HL-60 (cell line): ENCODE data around the gene GALNT9.

ENCODE experiments used
- DNase-seq, 2 experiments: peaks; one replicate each; pipeline ENCODE4 v3.0.0-alpha.2; 2010 to 2020; ENCODE audit warnings: low read depth in 1 of 2, low spot score in 1 of 2
- H3K27ac ChIP-seq: fragments of 250-450 bp; sonication (Bioruptor Pico); replicated peaks from 2 replicates; pipeline ENCODE4 v1.5.1; 2020; ENCODE audit warnings: mild to moderate bottlenecking, moderate library complexity
- H3K27me3 ChIP-seq: fragments of 250-450 bp; sonication (Bioruptor Pico); 2 replicates; pipeline ENCODE4 v1.5.1; 2021; ENCODE audit warnings: mild to moderate bottlenecking, moderate library complexity; ENCODE audit not compliant: insufficient read depth, poor library complexity, severe bottlenecking
- H3K4me3 ChIP-seq: replicated peaks from 2 replicates; pipeline ENCODE4 v1.5.1; 2011; ENCODE audit warnings: mild to moderate bottlenecking, control low read depth, low read length; ENCODE audit not compliant: insufficient read depth
- CTCF ChIP-seq: IDR thresholded peaks from one replicate; pipeline ENCODE4 v1.5.1; 2011; ENCODE audit warnings: low read length, control low read depth, inconsistent platforms; ENCODE audit not compliant: insufficient read depth
- GABPA ChIP-seq: IDR thresholded peaks from 2 replicates; pipeline ENCODE4 v1.6.1; 2012; ENCODE audit warnings: low read depth
- POLR2AphosphoS5 ChIP-seq: IDR thresholded peaks from 2 replicates; pipeline ENCODE4 v1.6.1; 2012; ENCODE audit warnings: low read depth
- REST ChIP-seq: IDR thresholded peaks from 2 replicates; pipeline ENCODE4 v1.6.1; 2012; ENCODE audit warnings: low read depth; ENCODE audit not compliant: insufficient replicate concordance
- SPI1 ChIP-seq: IDR thresholded peaks from 2 replicates; pipeline ENCODE4 v1.6.1; 2012; ENCODE audit warnings: low read depth, mild to moderate bottlenecking, borderline replicate concordance

Gene GALNT9

GRCh38 chr12:132238884-132239283, 90.5 kb downstream of the GALNT9 start:
- Histone ChIP-seq H3K4me3 (no peak overlapping the region), H3K27ac (no peak overlapping the region), H3K27me3 (no peaks in the 10 kb centered on the region)
- no peak for DNase-seq
- no peak for TF ChIP-seq GABPA
- TF ChIP-seq POLR2AphosphoS5 = no peak
- no peak for TF ChIP-seq CTCF

- Histone ChIP-seq H3K4me3 (no peak overlapping the region), H3K27ac (no peak overlapping the region), H3K27me3 (no peaks in the 10 kb centered on the region)
- DNase-seq = no peak
- no peak for TF ChIP-seq POLR2AphosphoS5
- no peak for TF ChIP-seq GABPA
- TF ChIP-seq CTCF = no peak
- TF ChIP-seq SPI1 = no peak
- TF ChIP-seq REST = no peak
Observed at GRCh38 chr12:132238488-132238854, 90.9 kb downstream of the GALNT9 start.

GRCh38 chr12:132237772-132238487, 91.5 kb downstream of the GALNT9 start:
- H3K4me3 ChIP-seq = no peak overlapping the region
- H3K27me3 ChIP-seq = no peaks in the 10 kb centered on the region
- H3K27ac ChIP-seq = no peak overlapping the region
- no peak for DNase-seq
- TF ChIP-seq CTCF = no peak
- no peak for TF ChIP-seq REST
- TF ChIP-seq POLR2AphosphoS5 = no peak
- TF ChIP-seq GABPA = no peak
- no peak for TF ChIP-seq SPI1
